Smooth muscle cell (in vitro differentiated cells): ENCODE measurements around the gene FAM114A1. TPM values are rescaled to one million over a fixed set of nuclear protein-coding genes. Genes with fewer than 3 reads are reported as not detected.

ENCODE experiments used
- DNase-seq: peaks from one replicate; lab custom pipeline; 2025; ENCODE audit not compliant: unreplicated experiment; lab: John Stamatoyannopoulos, UW
- H2AFZ ChIP-seq: fragments of 200-600 bp; sonication (generic); 2 replicates; pipeline ENCODE4 v1.6.0; 2016; ENCODE audit warnings: antibody characterized with exemption, low read depth, mild to moderate bottlenecking
- H3F3A ChIP-seq: fragments of 200-600 bp; sonication (generic); 2 replicates; pipeline ENCODE4 v1.6.0; 2017; ENCODE audit warnings: antibody characterized with exemption, low read depth
- H3K27ac ChIP-seq: fragments of 200-600 bp; sonication (generic); 2 replicates; pipeline ENCODE4 v1.5.1; 2016; ENCODE audit warnings: low read depth, mild to moderate bottlenecking
- H3K27me3 ChIP-seq: fragments of 200-600 bp; sonication (generic); 2 replicates; pipeline ENCODE4 v1.6.1; 2016; ENCODE audit warnings: low read depth, mild to moderate bottlenecking
- H3K36me3 ChIP-seq: fragments of 200-600 bp; sonication (generic); 2 replicates; pipeline ENCODE4 v1.5.1; 2016; ENCODE audit warnings: low read depth
- H3K4me1 ChIP-seq: fragments of 200-600 bp; sonication (generic); 2 replicates; pipeline ENCODE4 v1.5.1; 2016; ENCODE audit warnings: low read depth
- H3K4me2 ChIP-seq: fragments of 200-600 bp; sonication (generic); 2 replicates; pipeline ENCODE4 v1.6.0; 2016; ENCODE audit warnings: mild to moderate bottlenecking
- H3K4me3 ChIP-seq: fragments of 200-600 bp; sonication (generic); 2 replicates; pipeline ENCODE4 v1.5.1; 2016; ENCODE audit warnings: mild to moderate bottlenecking
- H3K79me2 ChIP-seq: fragments of 200-600 bp; sonication (generic); 2 replicates; pipeline ENCODE4 v1.6.0; 2016; ENCODE audit warnings: low read depth, mild to moderate bottlenecking
- H3K9ac ChIP-seq: fragments of 200-600 bp; sonication (generic); 2 replicates; pipeline ENCODE4 v1.6.0; 2016; ENCODE audit warnings: low read depth
- H3K9me3 ChIP-seq: fragments of 200-600 bp; sonication (generic); replicated peaks from 2 replicates; pipeline ENCODE4 v1.5.1; 2016; ENCODE audit warnings: low read depth
- H4K20me1 ChIP-seq: fragments of 200-600 bp; sonication (generic); 2 replicates; pipeline ENCODE4 v1.6.0; 2016; ENCODE audit warnings: low read depth
- CTCF ChIP-seq: fragments of 200-600 bp; sonication (generic); IDR thresholded peaks from 2 replicates; pipeline ENCODE4 v1.5.1; 2017; ENCODE audit warnings: borderline replicate concordance, mild to moderate bottlenecking, antibody characterized with exemption; ENCODE audit not compliant: insufficient read depth, poor library complexity, severe bottlenecking
- WGBS: methylation state at CpG from one replicate; pipeline ENCODE4 v1.1.7; 2016; ENCODE audit warnings: low lambda C conversion rate; 5-methylcytosine and 5-hydroxymethylcytosine counted together
- polyA plus RNA-seq: library from polyadenylated mRNA; unstranded; fragments of >200 nt; fragmentation: Nextera tagmentation; extraction: Ambion mirVana; gene quantifications from 2 replicates; pipeline ENCODE4 v1.2.1, GENCODE V29; 2016
- total RNA-seq: library from RNA; depleted of rRNA; stranded (reverse); fragments of >200 nt; gene quantifications from 2 replicates; pipeline ENCODE4 v1.2.3, GENCODE V29; 2014

The FAM114A1 gene
- total and polyA plus RNA-seq, 2 experiments from 2014 or later: 213 to 226 TPM

- WGBS: 95% methylated on average over 3 of the region's 3 CpGs
- Histone ChIP-seq H2AFZ (no peak overlapping the region), H3K27me3 (no peaks in the 10 kb centered on the region), H3K4me1 (peaks cover 2% of the 10 kb centered on the region), H3F3A (no peaks in the 10 kb centered on the region), H3K36me3 (peaks cover 30% of the 10 kb centered on the region), H3K79me2 (no peaks in the 10 kb centered on the region), H3K4me3 (no peak overlapping the region), H3K9ac (no peak overlapping the region), H4K20me1 (peaks cover 31% of the 10 kb centered on the region), H3K9me3 (no peaks in the 10 kb centered on the region), H3K4me2 (no peak overlapping the region), H3K27ac (no peak overlapping the region)
- TF ChIP-seq CTCF: no peak
- no peak for DNase-seq
These were observed 53.5 kb downstream of the FAM114A1 start for GRCh38 chr4:38921151-38921550.

- peaks cover 28% of the 10 kb centered on the region for H3K36me3 ChIP-seq
- no peak overlapping the region for H2AFZ ChIP-seq
- WGBS: 75% methylated on average over 2 of the region's 2 CpGs
- no peak for DNase-seq
- peaks cover 2% of the 10 kb centered on the region for H3K4me1 ChIP-seq
- no peaks in the 10 kb centered on the region for H3F3A ChIP-seq
- H3K79me2 ChIP-seq: no peaks in the 10 kb centered on the region
- TF ChIP-seq CTCF: no peak
- H3K27me3 ChIP-seq: no peaks in the 10 kb centered on the region
- H3K27ac ChIP-seq: no peak overlapping the region
- no peaks in the 10 kb centered on the region for H3K9me3 ChIP-seq
- H3K4me3 ChIP-seq: no peak overlapping the region
- no peak overlapping the region for H3K4me2 ChIP-seq
- no peak overlapping the region for H3K9ac ChIP-seq
- H4K20me1 ChIP-seq: peaks cover 28% of the 10 kb centered on the region
These were observed 56.1 kb downstream of the FAM114A1 start for GRCh38 chr4:38923746-38924145.

- 81% methylated on average over 5 of the region's 5 CpGs for WGBS
- H3K9ac ChIP-seq: no peak overlapping the region
- no peaks in the 10 kb centered on the region for H3K9me3 ChIP-seq
- H4K20me1 ChIP-seq: peaks cover 24% of the 10 kb centered on the region
- no peak overlapping the region for H3K4me2 ChIP-seq
- no peaks in the 10 kb centered on the region for H3F3A ChIP-seq
- H3K36me3 ChIP-seq: peaks cover 27% of the 10 kb centered on the region
- H2AFZ ChIP-seq: no peak overlapping the region
- no peaks in the 10 kb centered on the region for H3K79me2 ChIP-seq
- H3K4me3 ChIP-seq: no peak overlapping the region
- peaks cover 2% of the 10 kb centered on the region for H3K4me1 ChIP-seq
- no peak for TF ChIP-seq CTCF
- H3K27me3 ChIP-seq: no peaks in the 10 kb centered on the region
- H3K27ac ChIP-seq: no peak overlapping the region
- DNase-seq: no peak
These were observed 56.7 kb downstream of the FAM114A1 start for GRCh38 chr4:38924353-38924752.

- H4K20me1 ChIP-seq: peaks cover 22% of the 10 kb centered on the region
- no peak overlapping the region for H3K4me3 ChIP-seq
- H3K27me3 ChIP-seq: no peaks in the 10 kb centered on the region
- peaks cover 6% of the 10 kb centered on the region for H3F3A ChIP-seq
- no peak for DNase-seq
- H3K9me3 ChIP-seq: no peaks in the 10 kb centered on the region
- H3K27ac ChIP-seq: no peak overlapping the region
- H3K9ac ChIP-seq: no peak overlapping the region
- no peak overlapping the region for H3K4me2 ChIP-seq
- 67% methylated on average over 3 of the region's 3 CpGs for WGBS
- no peaks in the 10 kb centered on the region for H3K79me2 ChIP-seq
- peaks cover 2% of the 10 kb centered on the region for H3K4me1 ChIP-seq
- no peak overlapping the region for H2AFZ ChIP-seq
- TF ChIP-seq CTCF: no peak
- H3K36me3 ChIP-seq: peaks cover 30% of the 10 kb centered on the region
These were observed 58.1 kb downstream of the FAM114A1 start for GRCh38 chr4:38925492-38926413.
